Gastrocnemius medialis (tissue), 4 donors: Measurements from ENCODE around the gene RAPGEF1. TPM values are rescaled to one million over a fixed set of nuclear protein-coding genes. Genes with fewer than 3 reads are reported as not detected.
A peak's percentile ranks its signal among the peaks of the same experiment; 100 is the strongest.

Experiments
- ATAC-seq, 2 donors: fragments of 150-250 bp; one replicate each; pipeline ENCODE4 v1.9.1; 2016
- DNase-seq, 2 donors: peaks; one replicate each; pipeline ENCODE4 v3.0.0-alpha.2; 2019
- H3K27ac ChIP-seq, 4 donors: fragments of 200-600 bp; sonication (generic); 1 replicate in 1 of 4; 2 replicates in 3 of 4; pipeline ENCODE4 v1.5.1; 2016 to 2018; ENCODE audit warnings: mild to moderate bottlenecking in 2 of 4, moderate library complexity in 1 of 4
- H3K27me3 ChIP-seq, 3 donors: fragments of 200-600 bp; sonication (generic) in 2 of 3; 1 replicate in 1 of 3; 2 replicates in 2 of 3; pipeline versions ENCODE4 v1.5.1 to v1.6.0; 2016 to 2019; ENCODE audit warnings: mild to moderate bottlenecking in 1 of 3, moderate library complexity in 1 of 3
- H3K36me3 ChIP-seq, 2 donors: fragments of 200-600 bp; sonication (generic) in 1 of 2; one replicate each; pipeline ENCODE4 v1.5.1; 2017 to 2018
- H3K4me1 ChIP-seq, 2 donors: fragments of 200-600 bp; sonication (generic) in 1 of 2; one replicate each; pipeline ENCODE4 v1.5.1; 2016 to 2017; ENCODE audit warnings: mild to moderate bottlenecking in 2 of 2
- H3K4me3 ChIP-seq, 4 donors: fragments of 200-600 bp; sonication (generic) in 3 of 4; 1 replicate in 1 of 4; 2 replicates in 3 of 4; pipeline ENCODE4 v1.5.1; 2016 to 2019; ENCODE audit warnings: mild to moderate bottlenecking in 2 of 4
- H3K9me3 ChIP-seq, 3 donors: fragments of 200-600 bp; sonication (generic) in 2 of 3; 1 replicate in 1 of 3; 2 replicates in 2 of 3; pipeline ENCODE4 v1.5.1; 2016 to 2019
- POLR2A ChIP-seq, 2 donors: fragments of 450-650 bp; IDR thresholded peaks; one replicate each; pipeline ENCODE4 v1.6.1; 2017; ENCODE audit warnings: antibody characterized with exemption in 2 of 2, mild to moderate bottlenecking in 2 of 2, moderate library complexity in 2 of 2
- in situ Hi-C, 4 donors: fragments of 200-750 bp; cut with MboI; loops; one replicate each; pipeline versions ENCODE4 v1.15.0 to v1.8.0; 2017; ENCODE audit warnings: low sequenced_read_pairs in 4 of 4
- intact Hi-C: fragments of 100-400 bp; cut with DNase I; formaldehyde crosslinking; loops from one replicate; pipeline ENCODE4 v1.15.1; 2023; ENCODE audit warnings: low total_unique reads
- total RNA-seq, 4 donors: library from RNA; depleted of rRNA; stranded (reverse); fragments of >200 nt; gene quantifications; one replicate each; pipeline versions ENCODE4 v1.1.0 to v1.2.3, GENCODE V29; 2016
- TF ChIP-seq, protein P1 (sequence below), 5 experiments: fragments of 450-650 bp in 3 of 5; fragments of 200-600 bp in 2 of 5; sonication (generic) in 2 of 5; IDR thresholded peaks in 4 of 5; conservative IDR thresholded peaks in 1 of 5; 1 replicate in 4 of 5; 2 replicates in 1 of 5; pipeline ENCODE4 v1.5.1; 2016 to 2019; ENCODE audit warnings: antibody characterized with exemption in 5 of 5, mild to moderate bottlenecking in 3 of 5, moderate library complexity in 3 of 5

RAPGEF1 gene
- total RNA-seq, 4 donors from 2014 or later = 123 to 296 (median 217) TPM

DNA sequence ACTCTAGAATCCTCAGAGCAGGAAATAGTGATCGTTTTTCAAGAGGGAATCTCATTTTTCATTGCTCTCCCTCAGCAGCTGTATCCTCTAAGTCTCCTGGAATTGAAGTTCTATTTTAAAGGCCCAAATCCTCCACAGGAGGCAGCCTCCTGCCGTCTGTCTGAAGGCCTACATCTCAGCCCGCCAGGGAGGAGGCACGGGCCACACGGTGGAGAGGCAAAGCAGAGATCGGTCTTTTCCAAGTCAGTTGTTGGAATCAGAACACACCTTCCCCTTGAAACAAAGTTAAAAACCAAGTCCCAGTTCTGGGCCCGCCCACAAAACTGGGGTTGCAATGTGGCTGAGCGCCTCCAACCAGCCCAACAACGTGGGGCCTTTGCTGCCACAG is 68.7 kb downstream of the RAPGEF1 start:
- Histone ChIP-seq H3K9me3 (no peaks in the 10 kb centered on the region), H3K27me3 (no peaks in the 10 kb centered on the region), H3K4me1 (peaks cover 89 to 91% of the 10 kb centered on the region in 2 donors), H3K36me3 (no peaks in the 10 kb centered on the region), H3K4me3 (no peak overlapping the region), H3K27ac (peak overlapping the region; percentile 75 to 93 (median 91))
- DNase-seq = no peak
- in situ Hi-C loops (no loop called here), intact Hi-C loops (no loop called here)
- TF ChIP-seq, protein P1, sequence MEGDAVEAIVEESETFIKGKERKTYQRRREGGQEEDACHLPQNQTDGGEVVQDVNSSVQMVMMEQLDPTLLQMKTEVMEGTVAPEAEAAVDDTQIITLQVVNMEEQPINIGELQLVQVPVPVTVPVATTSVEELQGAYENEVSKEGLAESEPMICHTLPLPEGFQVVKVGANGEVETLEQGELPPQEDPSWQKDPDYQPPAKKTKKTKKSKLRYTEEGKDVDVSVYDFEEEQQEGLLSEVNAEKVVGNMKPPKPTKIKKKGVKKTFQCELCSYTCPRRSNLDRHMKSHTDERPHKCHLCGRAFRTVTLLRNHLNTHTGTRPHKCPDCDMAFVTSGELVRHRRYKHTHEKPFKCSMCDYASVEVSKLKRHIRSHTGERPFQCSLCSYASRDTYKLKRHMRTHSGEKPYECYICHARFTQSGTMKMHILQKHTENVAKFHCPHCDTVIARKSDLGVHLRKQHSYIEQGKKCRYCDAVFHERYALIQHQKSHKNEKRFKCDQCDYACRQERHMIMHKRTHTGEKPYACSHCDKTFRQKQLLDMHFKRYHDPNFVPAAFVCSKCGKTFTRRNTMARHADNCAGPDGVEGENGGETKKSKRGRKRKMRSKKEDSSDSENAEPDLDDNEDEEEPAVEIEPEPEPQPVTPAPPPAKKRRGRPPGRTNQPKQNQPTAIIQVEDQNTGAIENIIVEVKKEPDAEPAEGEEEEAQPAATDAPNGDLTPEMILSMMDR (IDR thresholded peaks at IDR 0.05 in 4 of 5, conservative IDR thresholded peaks at IDR 0.05 in 1 of 5) = no peak
- TF ChIP-seq POLR2A (IDR thresholded peaks at IDR 0.05) = no peak
- ATAC-seq = no peak

DNA sequence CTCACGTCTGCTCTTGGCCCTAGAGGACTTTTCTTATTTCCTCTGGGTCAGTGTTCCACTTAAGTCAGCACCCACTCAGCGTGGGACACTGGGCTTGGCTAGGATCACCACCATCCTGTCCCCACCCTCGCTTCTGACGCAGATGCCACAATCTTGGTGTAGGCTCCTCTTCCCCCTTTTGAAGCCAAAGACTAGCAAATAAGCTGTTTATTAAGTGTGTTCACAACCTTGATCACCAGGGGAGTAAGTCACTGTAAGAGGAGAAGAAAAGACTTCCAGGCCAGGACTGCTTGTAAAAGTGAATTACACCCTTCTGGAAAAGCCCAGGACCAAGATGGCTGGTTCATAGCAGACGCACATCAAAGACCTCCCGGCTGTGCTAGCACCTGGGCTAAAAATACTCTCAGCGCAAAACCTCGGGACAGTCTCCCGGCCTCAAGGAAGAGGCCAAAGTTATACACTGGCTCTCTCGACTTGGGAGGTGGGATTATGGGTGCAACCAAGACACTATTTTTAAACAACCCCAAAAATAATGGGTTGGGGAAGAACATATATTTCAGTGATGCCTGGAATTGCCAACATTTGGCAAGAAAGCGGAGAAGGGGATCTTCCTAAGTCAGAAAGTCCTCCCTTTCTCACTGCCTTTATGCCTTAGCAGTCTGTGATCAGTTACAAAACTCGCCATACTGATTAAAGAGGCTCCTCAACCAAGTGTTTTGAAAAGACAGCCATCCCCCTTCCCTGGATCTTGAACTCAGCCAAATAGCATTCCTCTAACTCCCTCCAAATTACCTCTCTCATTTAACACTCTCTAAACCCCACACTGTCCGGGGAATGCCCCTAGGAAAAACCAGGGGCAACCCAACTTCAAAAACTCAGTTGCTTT is 69.4 kb downstream of the RAPGEF1 start:
- peak; percentile 74 to 82 for ATAC-seq
- in situ Hi-C loops = no loop called here
- H3K27me3 ChIP-seq = no peaks in the 10 kb centered on the region
- intact Hi-C loops = no loop called here
- no peaks in the 10 kb centered on the region for H3K9me3 ChIP-seq
- DNase-seq = peak in 1 of 2 donors; percentile 67
- H3K4me3 ChIP-seq = no peak overlapping the region
- H3K4me1 ChIP-seq = peaks cover 82 to 84% of the 10 kb centered on the region in 2 donors
- TF ChIP-seq, protein P1 (IDR thresholded peaks at IDR 0.05 in 4 of 5, conservative IDR thresholded peaks at IDR 0.05 in 1 of 5) = no peak
- peak in 1 of 2 donors; percentile 45 for TF ChIP-seq POLR2A (IDR thresholded peaks at IDR 0.05)
- H3K36me3 ChIP-seq = no peaks in the 10 kb centered on the region
- peak overlapping the region; percentile 75 to 93 (median 91) for H3K27ac ChIP-seq

DNA sequence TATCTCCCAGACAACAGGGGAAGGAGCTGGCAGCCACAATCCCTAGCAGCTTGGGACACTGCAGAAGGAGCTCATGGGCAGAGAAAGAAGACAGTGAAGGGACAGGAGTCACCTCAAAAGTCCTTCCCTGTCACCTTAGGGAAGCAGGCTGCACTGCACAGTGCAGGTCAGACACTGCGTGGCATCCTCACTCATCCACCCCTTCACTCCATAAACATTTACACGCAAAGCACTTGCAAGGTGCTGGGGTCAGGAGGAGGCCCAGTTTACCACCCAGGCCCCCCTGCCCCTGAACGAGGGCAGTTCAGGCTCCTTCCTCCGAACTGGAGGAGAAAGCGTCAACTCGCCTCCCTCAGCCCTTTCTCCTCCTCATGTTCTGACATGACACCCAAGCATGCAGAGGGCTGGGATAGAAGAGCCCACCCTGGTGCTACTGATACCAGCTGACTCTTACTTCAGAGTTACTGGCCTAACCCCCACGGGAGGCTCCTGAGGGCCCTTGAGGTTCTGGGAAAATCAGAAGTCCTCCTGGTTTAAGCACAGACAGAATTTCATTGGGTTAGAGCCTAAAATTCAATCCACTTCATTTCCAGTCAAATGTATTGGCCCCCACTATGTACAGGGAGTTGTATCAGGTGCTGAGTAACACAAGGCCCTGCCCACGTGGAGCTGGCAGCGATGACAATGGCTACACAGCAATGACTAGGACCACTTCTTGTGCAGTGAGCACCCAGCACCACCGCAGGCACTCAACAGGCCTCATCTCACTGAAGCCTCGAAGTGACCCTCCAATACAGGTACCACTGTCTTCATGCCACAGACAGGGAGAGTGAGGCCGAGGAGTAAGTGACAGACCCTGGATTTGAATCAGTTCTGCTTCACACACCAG is 70.4 kb downstream of the RAPGEF1 start:
- ATAC-seq (peak; percentile 1 to 10), DNase-seq (no peak)
- Histone ChIP-seq H3K9me3 (no peaks in the 10 kb centered on the region), H3K36me3 (no peaks in the 10 kb centered on the region), H3K27me3 (no peaks in the 10 kb centered on the region), H3K27ac (peak overlapping the region; percentile 75 to 93 (median 91)), H3K4me1 (peaks cover 74 to 75% of the 10 kb centered on the region in 2 donors), H3K4me3 (no peak overlapping the region)
- intact Hi-C loops = no loop called here
- in situ Hi-C loops = no loop called here
- TF ChIP-seq, protein P1 (IDR thresholded peaks at IDR 0.05 in 4 of 5, conservative IDR thresholded peaks at IDR 0.05 in 1 of 5) = no peak
- TF ChIP-seq POLR2A (IDR thresholded peaks at IDR 0.05) = no peak

DNA sequence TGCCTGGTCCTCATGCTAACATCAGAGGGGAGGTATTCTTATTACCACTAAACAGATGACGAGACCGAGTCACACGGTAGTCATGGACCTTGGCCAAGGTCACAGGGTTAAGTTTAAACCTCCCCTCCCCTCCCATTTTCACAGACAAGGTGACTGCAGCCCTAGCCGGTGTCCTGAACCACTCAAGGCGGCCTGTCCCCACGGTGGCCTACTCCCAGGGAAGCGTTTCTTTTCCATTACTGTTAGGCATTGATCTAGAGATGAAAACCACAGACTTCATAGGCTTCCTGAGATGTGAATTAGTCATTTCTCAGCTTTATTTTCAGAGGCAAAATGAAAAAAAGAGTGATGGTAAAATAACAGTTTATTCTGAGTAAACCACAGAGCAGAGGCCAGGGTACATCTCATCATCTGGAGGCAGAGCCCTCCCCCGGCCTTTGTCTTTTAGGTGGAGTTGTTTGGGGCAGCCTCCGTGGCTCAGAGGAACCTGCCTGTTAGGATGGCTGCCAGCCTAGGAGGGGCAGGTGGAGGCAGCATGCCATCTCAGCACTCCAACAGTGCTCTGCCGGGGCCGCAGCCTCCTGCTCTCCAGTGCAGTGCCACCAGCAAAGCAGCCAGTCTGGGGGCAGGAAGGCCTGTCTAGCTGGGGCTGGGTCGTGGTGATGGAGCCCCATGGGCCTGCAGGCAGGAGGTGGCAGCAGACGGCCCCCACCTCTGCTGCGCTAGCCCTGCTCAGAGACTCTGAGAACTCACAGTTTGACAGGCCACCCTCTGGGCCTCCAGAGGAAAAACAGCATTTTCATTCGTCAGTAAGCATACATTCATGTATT is 71.2 kb downstream of the RAPGEF1 start:
- no peaks in the 10 kb centered on the region for H3K9me3 ChIP-seq
- in situ Hi-C loops (no loop called here), intact Hi-C loops (no loop called here)
- no peak for DNase-seq
- H3K36me3 ChIP-seq = no peaks in the 10 kb centered on the region
- ATAC-seq = no peak
- TF ChIP-seq POLR2A (IDR thresholded peaks at IDR 0.05) = no peak
- H3K27me3 ChIP-seq = no peaks in the 10 kb centered on the region
- H3K27ac ChIP-seq = peak overlapping the region; percentile 75 to 93 (median 91)
- no peak overlapping the region for H3K4me3 ChIP-seq
- H3K4me1 ChIP-seq = peaks cover 70 to 71% of the 10 kb centered on the region in 2 donors
